HTR-8/SVneo (cell line): ENCODE data around the gene PPP6R3.
"Not testable (repeated sequence)": the region's sequence is repeated elsewhere in the genome, so short reads cannot be mapped to it uniquely, and the experiment has no call there.

ENCODE experiments used
- DNase-seq: peaks from one replicate; pipeline ENCODE4 v3.0.0; 2011; ENCODE audit warnings: low spot score, mixed read lengths; ENCODE audit not compliant: insufficient read length
- FAIRE-seq: peaks from 2 replicates; lab custom pipeline; 2011; peaks lifted over from hg19 to GRCh38; lab: Jason Lieb, UNC

The PPP6R3 gene

DNA sequence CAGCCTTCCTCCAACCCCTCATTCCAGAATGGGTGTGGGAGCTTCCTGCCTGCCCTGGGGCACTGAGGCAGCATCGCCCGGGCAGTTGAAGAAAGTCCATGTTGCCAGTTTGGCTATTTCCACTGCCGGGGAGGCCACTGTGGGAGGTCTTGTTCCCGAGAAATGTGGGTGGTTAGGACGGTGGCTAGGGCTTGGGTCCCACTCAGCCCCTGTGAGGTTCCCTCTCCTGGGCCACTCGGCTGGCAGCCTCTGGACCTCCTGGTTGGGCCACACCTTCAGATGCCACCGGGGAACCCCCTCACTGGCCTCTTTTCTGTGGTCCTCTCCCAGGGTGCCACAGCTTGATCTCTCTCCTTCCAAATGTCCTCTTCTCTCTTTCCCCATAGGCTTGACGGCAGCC lies 5.1 kb upstream of the PPP6R3 start:
- FAIRE-seq (no peak), DNase-seq (no peak)

- DNase-seq (no peak), FAIRE-seq (no peak)
Observed at GRCh38 chr11:68457216-68457897, 3.2 kb upstream of the PPP6R3 start.

DNA sequence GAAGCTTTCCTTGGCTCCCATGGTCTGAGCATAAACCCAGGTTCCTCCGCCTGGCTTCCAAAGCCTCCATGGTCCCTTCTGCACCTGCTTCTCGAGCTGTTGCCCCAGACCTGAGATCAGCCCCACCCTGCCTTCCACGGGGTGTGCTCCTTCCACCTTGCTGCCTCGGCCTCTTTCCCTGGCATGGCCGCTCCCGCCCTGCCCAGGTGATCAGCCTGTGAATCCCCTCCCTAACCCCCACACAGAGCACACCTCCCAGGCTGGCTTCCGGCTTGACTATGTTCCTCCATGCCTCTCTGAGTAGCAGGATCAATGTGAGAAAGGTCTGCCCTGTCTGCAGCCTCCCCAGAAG lies 2.7 kb upstream of the PPP6R3 start:
- FAIRE-seq (no peak), DNase-seq (no peak)

DNA sequence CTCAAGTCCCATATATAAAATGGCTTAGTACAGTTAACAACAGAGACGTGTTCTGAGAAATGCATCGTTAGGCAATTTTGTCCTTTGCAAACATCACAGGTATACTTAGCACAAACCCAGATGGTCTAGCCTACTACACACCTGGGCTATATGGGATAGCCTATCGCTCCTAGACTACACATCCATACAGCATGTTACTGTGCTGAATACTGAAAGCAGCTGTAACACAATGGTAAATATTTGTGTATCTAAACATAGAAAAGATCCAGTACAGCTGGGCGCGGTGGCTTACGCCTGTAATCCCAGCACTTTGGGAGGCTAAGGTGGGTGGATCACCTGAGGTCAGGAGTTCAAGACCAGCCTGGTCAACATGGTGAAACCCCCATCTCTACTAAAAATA lies 2.2 kb upstream of the PPP6R3 start:
- DNase-seq, FAIRE-seq: not testable (repeated sequence)

DNA sequence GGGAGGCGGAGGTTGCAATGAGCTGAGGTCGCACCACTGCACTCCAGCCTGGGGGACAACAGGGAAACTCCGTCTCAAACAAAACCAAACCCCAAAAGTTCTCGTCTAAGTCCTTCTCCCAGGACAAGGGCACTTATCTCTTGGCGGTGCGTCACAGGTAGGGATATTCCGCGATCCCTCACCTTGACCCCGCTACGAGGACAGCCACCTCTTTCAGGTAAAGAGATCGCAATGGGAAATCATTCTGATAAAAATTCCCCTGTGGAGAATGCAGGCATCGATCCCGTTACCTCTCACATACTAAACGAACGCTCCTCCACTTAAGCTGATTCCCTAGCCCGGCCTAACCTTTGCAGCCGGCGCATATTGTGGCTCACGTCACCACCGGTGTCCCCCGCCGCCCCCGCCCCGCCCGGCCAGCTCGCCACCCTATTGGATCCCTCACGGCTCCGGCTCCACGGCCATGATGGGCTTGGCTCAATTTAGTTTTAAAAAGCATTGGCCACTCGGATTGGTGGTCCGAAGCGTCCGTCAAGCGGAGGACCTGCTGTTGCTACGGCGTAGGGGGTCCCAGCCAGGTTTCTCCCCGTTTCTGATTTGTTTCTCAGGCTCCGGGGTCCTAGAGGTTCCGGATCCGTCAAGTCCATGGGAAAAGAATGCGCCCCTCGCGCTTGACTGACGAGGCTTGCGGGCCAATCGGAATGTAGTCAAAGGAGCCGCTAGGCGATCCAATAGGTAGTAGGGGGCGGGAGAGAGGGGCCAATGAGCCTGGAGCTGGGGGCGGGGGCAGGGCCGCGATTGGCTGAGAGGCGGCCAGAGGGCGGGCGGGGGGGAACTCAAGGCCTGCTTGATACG lies 439 bp upstream of the PPP6R3 start:
- DNase-seq: peak; percentile 99
- FAIRE-seq: peak; percentile 97

GRCh38 chr11:68461575-68461917 lies 994 bp downstream of the PPP6R3 start:
- FAIRE-seq: no peak
- DNase-seq: no peak

GRCh38 chr11:68463714-68464113 lies 3.2 kb downstream of the PPP6R3 start:
- FAIRE-seq (no peak), DNase-seq (no peak)

- FAIRE-seq (no peak), DNase-seq (no peak)
Observed at GRCh38 chr11:68467201-68467834, 6.8 kb downstream of the PPP6R3 start.

DNA sequence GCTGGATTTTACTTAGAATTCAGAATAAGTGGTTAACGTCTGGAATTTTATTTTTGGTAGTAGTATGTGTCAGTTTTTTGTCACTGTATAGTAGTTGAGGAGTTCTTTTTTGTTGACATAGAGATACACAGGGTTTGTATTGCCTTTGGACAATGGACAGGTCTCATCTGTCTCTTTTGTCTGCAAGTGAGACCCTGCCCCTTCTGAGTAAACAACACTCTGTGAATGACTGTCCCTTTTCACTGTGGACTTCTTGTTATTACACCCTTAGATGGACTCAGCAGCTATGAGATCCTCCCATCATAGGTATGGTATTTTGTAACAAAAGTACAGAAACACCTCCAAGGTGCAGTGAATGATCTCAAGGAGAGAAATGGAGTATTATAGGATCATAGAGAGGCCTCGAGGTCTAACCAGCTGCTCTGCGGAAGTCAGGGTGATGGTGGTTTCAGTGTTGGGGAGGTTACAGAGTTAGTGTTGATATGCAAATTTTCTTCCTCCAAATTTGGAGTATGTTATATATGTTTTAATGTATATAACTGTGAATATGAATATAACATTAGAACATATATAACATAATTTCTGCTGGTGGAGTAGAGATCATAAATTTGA lies 7.8 kb downstream of the PPP6R3 start:
- FAIRE-seq: no peak
- DNase-seq: no peak

DNA sequence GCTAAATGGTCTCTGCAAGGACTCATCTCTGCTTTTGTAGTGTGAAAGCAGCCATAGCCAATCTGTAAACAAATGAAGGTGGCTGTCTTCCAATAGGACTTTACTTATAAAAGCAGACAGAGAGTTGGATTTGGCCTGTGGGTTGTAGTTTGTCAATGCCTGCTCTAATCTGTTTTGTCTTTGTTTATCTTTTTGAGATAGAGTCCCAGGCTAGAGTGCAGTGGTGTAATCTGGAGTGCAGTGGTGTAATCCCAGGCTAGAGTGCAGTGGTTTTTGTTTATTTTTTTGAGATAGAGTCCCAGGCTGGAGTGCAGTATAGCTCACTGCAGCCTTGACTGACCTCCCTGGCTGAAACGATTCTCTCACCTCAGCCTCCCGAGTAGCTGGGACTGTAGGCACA lies 8.6 kb downstream of the PPP6R3 start:
- DNase-seq: no peak
- no peak for FAIRE-seq

DNA sequence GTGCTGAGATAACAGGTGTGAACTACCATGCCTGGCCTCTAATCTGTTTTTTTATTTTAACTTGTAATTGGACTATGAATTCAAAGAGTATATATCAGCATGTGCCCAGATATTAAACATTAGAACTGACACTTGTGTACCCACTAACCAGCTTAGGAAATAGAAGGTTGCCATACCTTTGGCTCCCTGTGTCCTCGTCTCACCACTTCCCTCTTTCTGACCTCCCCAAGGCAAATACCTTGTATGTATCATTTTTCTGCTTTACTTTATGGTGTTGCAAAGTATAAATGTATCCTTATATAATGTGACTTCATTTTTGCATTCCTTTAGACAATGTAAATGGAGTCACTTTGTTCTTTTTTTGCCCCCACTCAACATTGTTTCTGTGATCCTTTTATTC lies 9.1 kb downstream of the PPP6R3 start:
- no peak for FAIRE-seq

GRCh38 chr11:68470304-68470811 lies 9.8 kb downstream of the PPP6R3 start:
- DNase-seq: no peak
- FAIRE-seq: no peak

More for the DNA sequence above, 9.1 kb downstream of the PPP6R3 start:
- no peak for DNase-seq

DNA sequence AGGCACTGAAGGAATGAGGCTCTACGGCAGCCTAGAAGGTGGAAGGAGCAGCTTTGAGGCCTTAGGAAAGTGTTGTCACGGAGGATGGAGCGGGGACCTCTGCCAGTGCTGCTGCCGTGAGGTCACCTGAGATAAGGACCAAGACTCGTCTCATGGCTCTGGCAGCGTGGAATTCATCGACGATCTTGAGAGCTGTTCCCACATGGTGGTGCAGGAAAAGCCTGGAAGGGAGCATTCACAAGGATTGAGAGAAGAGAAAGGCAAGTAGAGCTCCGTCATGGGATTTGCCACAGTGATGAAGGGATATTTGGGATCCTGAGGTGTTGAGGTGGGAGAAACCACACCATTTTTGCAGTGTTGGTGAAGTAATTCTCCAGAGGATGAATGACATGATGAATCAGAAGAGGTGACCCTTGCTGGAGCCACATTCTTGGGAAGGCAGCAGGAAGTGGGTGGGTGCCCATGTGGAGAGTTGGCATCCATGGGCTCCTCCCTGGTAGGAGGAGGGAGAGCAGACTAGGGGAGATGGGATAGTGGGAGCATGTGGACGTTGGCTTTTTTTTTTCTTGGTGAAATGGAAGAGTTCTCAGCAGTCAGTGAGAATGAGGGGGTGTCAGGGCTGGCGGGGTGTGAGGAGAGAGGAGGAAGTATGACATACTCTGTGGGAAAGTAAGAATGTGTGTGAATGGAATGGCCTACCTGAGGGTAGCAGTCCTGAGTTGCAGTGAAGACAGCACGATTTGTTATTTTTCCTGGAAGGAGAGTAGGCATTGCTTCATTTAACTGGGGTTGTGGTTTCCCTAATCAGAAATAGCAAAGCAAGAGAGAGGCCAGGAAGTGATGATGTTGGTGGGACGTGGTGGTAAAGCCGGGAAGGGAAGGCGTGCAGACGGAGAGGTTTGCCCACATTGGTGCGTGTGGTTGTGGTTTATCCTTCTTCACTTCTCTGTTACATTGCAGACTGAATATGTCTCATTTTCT lies 11.1 kb downstream of the PPP6R3 start:
- peak; percentile 73 for DNase-seq
- peak; percentile 82 for FAIRE-seq

GRCh38 chr11:68472778-68473177 lies 12.2 kb downstream of the PPP6R3 start:
- no peak for FAIRE-seq
- no peak for DNase-seq

DNA sequence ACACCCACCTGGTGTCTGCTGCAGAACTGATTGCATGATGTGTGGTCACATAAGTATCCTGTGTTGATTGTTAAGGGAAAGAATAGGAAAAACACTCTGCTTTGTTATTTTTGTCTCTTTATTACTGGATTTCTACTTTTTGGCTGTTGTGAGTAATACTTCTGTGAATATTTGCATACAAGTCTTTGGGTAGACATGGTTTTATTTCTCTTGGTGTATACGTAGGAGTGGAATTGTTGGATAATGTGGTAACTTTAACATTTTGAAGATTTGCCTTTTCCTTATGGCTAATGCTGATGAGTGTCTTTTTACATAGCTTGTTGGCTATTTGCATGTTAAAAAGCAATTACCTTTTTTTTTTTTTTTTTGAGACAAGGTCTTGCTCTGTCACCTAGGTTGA lies 13.1 kb downstream of the PPP6R3 start:
- DNase-seq (no peak), FAIRE-seq (no peak)

- DNase-seq, FAIRE-seq: not testable (repeated sequence)
Observed at GRCh38 chr11:68475626-68476025, 15.1 kb downstream of the PPP6R3 start.

GRCh38 chr11:68479390-68479789 lies 18.8 kb downstream of the PPP6R3 start:
- no peak for FAIRE-seq
- no peak for DNase-seq

GRCh38 chr11:68480193-68480592 lies 19.6 kb downstream of the PPP6R3 start:
- no peak for FAIRE-seq
- no peak for DNase-seq

DNA sequence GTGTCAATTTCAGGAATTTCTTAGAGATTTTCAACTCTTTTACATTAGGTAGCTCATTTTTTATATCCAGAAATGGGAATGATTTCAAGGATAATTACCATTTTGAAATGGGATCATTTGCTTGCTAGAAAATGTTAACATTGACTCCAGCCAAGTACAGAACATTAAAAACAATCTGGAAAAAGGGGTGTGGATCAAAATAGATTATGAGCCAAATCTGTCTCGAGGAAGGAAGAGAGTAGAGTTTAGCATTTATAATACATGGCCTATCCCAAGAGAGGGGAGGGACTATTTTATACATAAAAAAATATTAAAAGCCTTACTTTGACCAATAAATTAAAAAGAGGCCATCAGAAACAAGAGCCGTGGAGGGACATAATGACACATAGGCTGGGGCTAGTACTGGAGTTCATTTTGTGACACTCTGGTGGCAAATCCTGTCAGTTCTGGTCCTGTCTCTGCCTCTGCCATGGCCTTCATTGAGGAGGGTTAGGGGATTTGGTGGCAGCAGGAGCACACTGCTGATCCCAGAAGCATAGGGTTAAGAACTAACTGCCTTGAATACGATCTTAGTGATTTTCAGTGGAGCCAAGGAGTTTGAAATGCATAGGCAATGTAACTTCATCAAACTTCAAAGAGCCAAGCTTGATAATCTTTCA lies 20.4 kb downstream of the PPP6R3 start:
- FAIRE-seq (no peak), DNase-seq (no peak)
